Measurements from ENCODE around the gene ACSL1.
"Not testable (repeated sequence)": the region's sequence is repeated elsewhere in the genome, so short reads cannot be mapped to it uniquely, and the experiment has no call there.

ACSL1 gene

GRCh38 chr4:184839075-184839399, 13.3 kb upstream of the ACSL1 start:
- DNase-seq: not testable (repeated sequence)

DNA sequence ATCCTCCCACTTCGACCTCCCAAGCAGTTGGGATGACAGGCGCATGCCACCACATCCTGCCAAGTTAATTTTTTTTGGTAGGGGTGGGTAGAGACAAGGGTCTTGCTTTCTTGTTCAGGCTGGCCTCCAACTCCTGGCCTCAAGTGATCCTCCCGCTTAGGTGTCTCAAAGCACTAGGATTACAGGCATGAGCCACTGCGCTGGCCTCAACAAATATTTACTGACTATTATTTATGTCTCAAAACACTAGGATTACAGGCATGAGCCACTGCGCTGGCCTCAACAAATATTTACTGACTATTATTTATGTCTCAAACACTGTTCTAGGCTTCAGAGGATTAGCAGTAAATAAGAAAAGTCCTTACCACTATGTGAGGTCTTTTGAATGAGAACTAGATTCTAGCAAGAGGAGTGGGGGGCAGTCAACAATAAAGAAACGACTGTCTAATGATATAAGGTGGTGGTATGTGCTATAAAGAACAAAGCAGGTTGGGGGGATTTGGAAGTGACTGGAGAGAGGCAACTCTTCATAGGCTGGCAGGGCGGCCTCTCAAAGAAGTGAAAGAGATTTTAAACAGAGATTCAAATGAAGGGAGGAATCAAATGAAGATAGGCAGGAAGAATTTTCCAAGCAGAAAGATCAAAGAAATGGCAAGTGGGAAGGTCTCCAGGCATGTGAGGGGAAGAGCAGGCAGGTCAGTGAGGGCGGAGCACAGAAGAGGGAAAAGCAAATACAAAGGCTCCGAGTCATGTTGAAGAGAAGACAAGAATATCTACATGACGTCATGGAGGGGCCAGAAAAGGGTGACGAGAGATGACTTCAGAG, 12.7 kb upstream of the ACSL1 start:
- DNase-seq: no peak

- DNase-seq: no peak
Measured at GRCh38 chr4:184836613-184837012, 10.8 kb upstream of the ACSL1 start.

- no peak for DNase-seq
Measured at GRCh38 chr4:184833046-184833838, 7.5 kb upstream of the ACSL1 start.

DNA sequence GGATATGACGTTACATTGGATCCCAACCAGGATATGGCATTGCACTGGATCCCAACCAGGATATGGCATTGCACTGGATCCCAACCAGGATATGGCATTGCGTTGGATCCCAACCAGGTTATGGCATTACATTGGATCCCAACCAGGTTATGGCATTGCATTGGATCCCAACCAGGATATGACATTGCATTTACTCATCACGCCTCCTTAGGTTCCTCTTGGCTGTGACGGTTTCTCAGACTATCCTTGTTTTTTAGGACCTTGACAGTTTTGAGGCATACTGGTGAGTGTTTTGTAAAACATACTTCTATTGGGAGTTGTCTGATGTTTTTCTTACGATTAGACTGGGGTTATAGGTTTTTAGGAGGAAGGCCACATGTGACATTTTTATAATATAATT, 5.4 kb upstream of the ACSL1 start:
- DNase-seq: no peak

- no peak for DNase-seq
Measured at GRCh38 chr4:184826691-184827270, 1.0 kb upstream of the ACSL1 start.

DNA sequence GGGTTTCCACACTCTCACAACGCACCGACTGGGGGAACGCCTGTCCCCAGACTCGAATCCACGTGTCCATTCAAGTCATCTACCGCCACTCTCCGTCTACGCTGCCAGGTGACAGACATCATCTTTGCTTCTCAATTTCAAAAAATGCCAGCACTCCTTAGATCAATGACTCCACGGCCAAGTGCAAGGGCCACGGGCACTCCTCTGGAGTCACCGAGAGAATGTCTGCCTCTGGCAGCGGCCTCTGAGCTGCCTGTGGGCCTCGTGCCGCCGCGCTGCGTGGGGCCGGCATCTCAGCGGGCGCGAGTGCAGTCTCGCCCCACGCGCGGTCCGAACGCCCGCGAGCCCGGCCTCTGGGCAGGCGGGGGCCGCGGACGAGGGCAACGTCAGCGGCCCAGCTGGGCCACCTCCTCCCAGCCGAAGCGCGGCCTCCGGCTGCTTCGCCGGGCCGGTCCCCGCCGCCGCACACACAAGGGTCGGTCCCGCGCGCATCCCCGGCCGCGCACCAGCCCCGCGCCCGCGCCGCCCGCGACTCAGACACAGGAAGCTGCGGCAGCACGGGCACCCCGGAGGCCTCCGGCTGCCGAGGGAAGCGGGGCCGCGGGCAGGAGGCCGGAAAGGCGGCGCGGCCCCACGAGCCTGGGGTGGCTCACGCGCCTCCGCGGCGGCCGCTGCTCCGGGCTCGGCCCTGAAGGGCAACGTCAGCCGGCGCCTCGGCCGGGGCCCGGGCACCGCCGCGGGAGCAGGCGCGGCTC, 450 bp downstream of the ACSL1 start:
- DNase-seq: no peak

DNA sequence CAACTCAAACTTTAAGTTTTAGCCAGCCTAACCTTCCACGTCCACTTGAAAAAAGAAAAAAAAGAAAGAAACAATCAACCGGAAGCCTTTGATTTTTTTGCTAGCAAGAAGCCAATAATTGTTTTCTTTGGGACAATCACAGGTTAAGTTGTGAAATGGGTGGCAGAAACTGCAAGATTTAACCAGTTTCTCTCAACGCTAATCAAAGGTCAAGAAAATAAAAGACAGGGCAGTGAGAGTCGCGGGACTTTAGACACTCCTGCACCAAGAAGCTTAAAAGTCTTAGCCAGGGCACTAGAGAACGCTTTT, 1.0 kb downstream of the ACSL1 start:
- DNase-seq: no peak

DNA sequence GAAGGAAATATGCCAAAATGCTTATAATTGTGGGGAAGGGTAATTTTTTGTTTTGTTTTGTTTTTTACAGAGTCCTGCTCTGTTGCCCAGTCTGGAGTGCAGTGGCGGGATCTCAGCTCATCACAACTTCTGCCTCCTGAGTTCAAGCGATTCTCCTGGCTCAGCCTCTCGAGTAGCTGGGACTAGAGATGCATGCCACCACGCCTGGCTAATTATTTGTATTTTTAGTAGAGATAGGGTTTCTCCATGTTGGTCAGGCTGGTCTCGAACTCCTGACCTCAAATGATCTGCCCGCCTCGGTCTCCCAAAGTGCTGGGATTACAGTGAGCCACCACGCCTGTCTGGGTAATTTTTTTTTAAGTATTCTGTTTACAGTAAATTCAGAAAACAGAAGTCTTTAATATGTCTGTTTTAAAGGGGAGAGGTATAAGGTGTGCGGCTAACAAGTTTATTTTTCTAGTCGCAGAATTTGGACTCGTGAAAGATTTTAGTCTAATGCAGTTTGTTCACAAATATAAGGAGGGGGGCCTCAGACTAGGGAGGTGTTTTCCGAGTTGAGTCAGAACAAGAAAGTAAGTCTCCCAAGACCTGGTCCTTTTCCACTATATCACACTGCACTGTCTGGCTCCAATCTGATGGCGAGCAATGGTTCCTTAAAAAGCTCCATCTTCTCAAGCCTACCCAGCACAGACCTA, 1.5 kb downstream of the ACSL1 start:
- no peak for DNase-seq

DNA sequence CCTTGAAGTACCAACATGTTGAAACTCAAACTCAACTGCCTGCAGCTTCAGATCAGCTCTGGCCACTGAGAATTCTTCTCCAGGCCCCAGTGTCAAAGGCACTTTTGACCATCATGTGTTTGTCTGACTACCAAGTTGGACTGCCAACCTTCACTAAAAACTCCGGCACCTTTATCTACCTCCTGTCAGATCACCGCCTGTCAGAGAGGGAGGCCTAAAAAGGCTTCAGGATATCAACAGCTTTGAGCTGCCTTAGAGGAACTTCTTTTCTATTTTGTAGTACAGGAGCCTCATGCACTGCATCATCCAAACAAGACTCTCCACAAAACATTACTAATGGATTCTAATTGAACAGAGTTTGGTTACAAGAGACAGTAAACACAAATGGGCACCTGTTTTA, 2.8 kb downstream of the ACSL1 start:
- no peak for DNase-seq

DNA sequence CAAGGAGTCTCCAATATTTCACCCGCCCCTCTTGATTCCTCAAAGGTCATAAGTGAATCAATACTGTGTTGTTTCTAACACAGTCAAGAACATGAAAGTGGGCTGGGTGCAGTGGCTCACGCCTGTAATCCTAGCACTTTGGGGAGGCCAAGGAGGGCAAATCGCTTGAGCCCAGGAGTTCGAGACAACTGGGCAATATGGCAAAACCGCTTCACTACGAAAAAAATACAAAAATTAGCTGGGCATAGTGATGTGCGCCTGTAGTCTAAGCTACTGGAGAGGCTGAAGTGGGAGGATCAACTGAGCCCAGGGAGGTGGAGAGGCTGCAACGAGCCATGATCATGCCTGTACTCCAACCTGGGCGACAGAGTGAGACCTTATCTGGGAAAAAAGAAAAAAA, 3.4 kb downstream of the ACSL1 start:
- DNase-seq: no peak

DNA sequence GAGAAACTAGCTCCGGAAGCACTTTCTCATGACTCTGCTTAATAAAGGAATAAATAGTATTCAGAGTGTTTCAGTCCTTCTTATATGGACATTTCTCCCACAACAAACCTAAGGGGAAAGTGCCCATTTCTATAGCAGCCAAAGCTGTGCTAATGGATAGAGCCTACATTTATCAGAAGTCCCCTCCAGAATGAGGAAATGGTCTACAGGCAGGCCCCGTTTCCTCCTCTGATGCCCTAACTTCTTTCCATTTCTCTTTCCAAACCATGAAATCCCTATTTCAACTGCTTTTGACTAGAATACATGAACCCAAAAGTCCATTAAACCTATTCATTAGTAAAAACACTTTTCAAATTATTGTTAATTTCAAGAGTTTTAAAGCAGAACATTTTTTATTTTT, 4.5 kb downstream of the ACSL1 start:
- no peak for DNase-seq

- DNase-seq: no peak
Measured at GRCh38 chr4:184819786-184820185, 6.0 kb downstream of the ACSL1 start.

DNA sequence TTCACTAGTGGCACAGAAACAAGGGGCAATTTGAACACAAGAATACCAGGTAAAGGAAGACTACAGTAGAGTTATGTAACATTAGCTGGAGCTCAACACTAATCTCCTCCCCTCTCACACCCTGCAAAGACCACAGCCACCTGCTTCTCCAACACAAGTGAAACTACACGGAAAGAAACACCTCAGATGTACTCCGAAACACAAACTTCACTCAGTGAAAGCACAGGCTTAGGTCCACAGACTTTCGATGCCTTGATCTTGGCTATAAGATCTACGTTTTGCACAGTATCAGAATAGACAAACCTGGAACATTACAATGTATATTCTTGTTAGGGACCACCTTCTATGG, 7.6 kb downstream of the ACSL1 start:
- DNase-seq: no peak

- no peak for DNase-seq
Measured at GRCh38 chr4:184817494-184818215, 8.1 kb downstream of the ACSL1 start.

GRCh38 chr4:184816962-184817361, 8.8 kb downstream of the ACSL1 start:
- DNase-seq: no peak

GRCh38 chr4:184815046-184815877, 10.5 kb downstream of the ACSL1 start:
- DNase-seq: peak; percentile 75

DNA sequence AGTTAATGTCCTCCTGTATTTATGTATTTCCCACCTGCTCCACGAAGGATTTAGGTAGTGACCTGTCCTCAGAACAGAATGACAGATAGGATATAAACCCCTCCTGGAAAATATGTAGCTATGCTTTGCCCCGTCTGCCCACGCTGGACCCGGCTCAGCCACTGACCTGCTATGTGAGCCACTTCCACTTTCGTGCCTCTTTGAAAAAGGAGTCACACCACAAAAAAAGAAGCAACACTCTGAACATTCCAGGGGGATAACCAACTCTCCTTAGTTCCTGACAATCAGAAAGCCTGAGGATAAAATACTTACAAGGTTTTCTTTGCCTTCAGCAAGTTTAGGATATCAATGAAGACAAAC, 11.1 kb downstream of the ACSL1 start:
- DNase-seq: no peak

- no peak for DNase-seq
Measured at GRCh38 chr4:184812651-184813181, 13.1 kb downstream of the ACSL1 start.

- DNase-seq: no peak
Measured at GRCh38 chr4:184812199-184812542, 13.6 kb downstream of the ACSL1 start.

GRCh38 chr4:184811526-184812198, 14.1 kb downstream of the ACSL1 start:
- DNase-seq: no peak
